ENCODE results near the gene RASGRF2. TPM values are rescaled to one million over a fixed set of nuclear protein-coding genes. Genes with fewer than 3 reads are reported as not detected.

The RASGRF2 gene
- total and polyA plus RNA-seq, 2 of the 13 experiments (the other 11 are each of a cell fraction or from before 2014, with no cell fraction given) = 23.6 to 29.0 TPM

GRCh38 chr5:81145329-81145935 is 185.3 kb downstream of the RASGRF2 start (continued):
- TF ChIP-seq ZZZ3 (CRISPR knock-in tag; IDR thresholded peaks at IDR 0.05; ENCODE audit: borderline replicate concordance) (no peak), KIAA2018 (CRISPR knock-in tag; IDR thresholded peaks at IDR 0.05; ENCODE audit: borderline replicate concordance) (no peak), STAG1 (CRISPR knock-in tag; IDR thresholded peaks at IDR 0.05) (no peak)

- Histone ChIP-seq H3K27me3 (ENCODE audit: control insufficient read depth in 1 of 2, insufficient read depth in 2 of 2, low read length in 2 of 2) (no peaks in the 10 kb centered on the region), H3K9me3 (ENCODE audit: low read length) (no peaks in the 10 kb centered on the region), H3K4me3 (replicated peaks in 1 of 3; ENCODE audit: insufficient read depth in 1 of 3, low read depth in 2 of 3, low read length in 3 of 3) (no peak overlapping the region), H3K79me2 (ENCODE audit: insufficient read depth, low read length) (no peaks in the 10 kb centered on the region), H2AFZ (ENCODE audit: low read length) (no peak overlapping the region), H4K20me1 (ENCODE audit: insufficient read depth, low read length) (no peaks in the 10 kb centered on the region), H3K4me2 (ENCODE audit: low read depth, low read length) (no peak overlapping the region), H3K4me1 (ENCODE audit: insufficient read depth, low read length) (no peaks in the 10 kb centered on the region), H3K36me3 (replicated peaks in 1 of 2; ENCODE audit: control insufficient read depth in 1 of 2, insufficient read depth in 2 of 2, low read length in 2 of 2) (peaks cover 0 to 2% of the 10 kb centered on the region in 2 experiments; a peak in 2 of 5 replicates), H3K27ac (ENCODE audit: extremely low read length, insufficient read depth, low read length) (no peak overlapping the region), H3K9ac (ENCODE audit: insufficient read depth, low read depth, low read length) (no peak overlapping the region)
- no peak for TF ChIP-seq ZSCAN25 (CRISPR knock-in tag; IDR thresholded peaks at IDR 0.05)
- WGBS (ENCODE audit: low lambda C conversion rate) = 96% methylated on average over 1 of the region's 1 CpG
- no peak for ATAC-seq
- CTCF ChIA-PET (ENCODE audit: low intra/inter-chr PET ratio, low total read pairs) = no interaction called here
- DNase-seq (ENCODE audit: low spot score) = no peak
- in situ Hi-C loops (cut with HindIII; ENCODE audit: extremely low pct_ligation_motif_present, low pct_unique_long_range_greater_than_20kb) = no loop called here
- FAIRE-seq = no peak
- BruUV-seq (replicated peaks) = no TSS peak
- POLR2A ChIA-PET = no interaction called here
- intact Hi-C loops (cut with micrococcal nuclease; ENCODE audit: unreplicated experiment) = no loop called here
Observed at GRCh38 chr5:81146031-81146430, 185.9 kb downstream of the RASGRF2 start.

All from HepG2 (cell line).